Measurements from ENCODE around the gene PWP2. TPM values are rescaled to one million over a fixed set of nuclear protein-coding genes. Genes with fewer than 3 reads are reported as not detected.
"Not testable (repeated sequence)": the region's sequence is repeated elsewhere in the genome, so short reads cannot be mapped to it uniquely, and the experiment has no call there.

Gene PWP2
- polyA plus RNA-seq, 4 donors: 6.7 to 44.0 (median 17.7) TPM

DNA sequence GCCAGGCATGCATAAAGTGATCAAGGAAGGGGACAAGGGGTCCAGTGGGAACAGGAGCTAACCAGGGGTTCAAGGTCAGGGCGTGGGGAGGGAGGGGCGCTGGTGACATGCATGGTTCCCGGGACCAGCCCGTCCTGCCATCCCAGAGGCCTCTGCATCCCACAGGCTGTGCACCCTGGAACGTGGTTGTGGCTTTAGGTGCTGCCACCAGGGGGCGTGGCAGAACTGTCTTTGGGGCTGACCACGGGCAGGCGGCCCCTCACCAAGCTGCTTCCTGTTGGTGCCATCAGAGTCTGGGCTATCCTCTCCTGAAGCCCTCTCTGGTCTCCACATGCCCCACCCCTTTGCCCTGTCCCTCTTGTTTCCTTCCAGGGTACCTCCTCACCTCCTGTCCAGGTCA is 39.9 kb downstream of the PWP2 start:
- DNase-seq; H3K4me1 ChIP-seq (ENCODE audit: control insufficient read depth in 3 of 3, insufficient read depth in 2 of 3, low read depth in 1 of 3, low read length in 2 of 3); H3K4me3 ChIP-seq (ENCODE audit: low read depth in 1 of 3, low read length in 3 of 3); H3K9me3 ChIP-seq (ENCODE audit: control insufficient read depth in 2 of 2, insufficient read depth in 1 of 2, low read depth in 1 of 2, low read length in 1 of 2); H3K27ac ChIP-seq (ENCODE audit: low read depth in 1 of 3, low read length in 2 of 3); FAIRE-seq; H3K27me3 ChIP-seq (ENCODE audit: control insufficient read depth in 3 of 3, insufficient read depth in 3 of 3, low read length in 3 of 3); H3K36me3 ChIP-seq (ENCODE audit: control insufficient read depth in 3 of 3, insufficient read depth in 2 of 3, low read depth in 1 of 3, low read length in 3 of 3): not testable (repeated sequence)
- WGBS, 3 donors: no CpG with 5 or more reads among the region's 8 CpGs

GRCh38 chr21:44150255-44150654 is 43.1 kb downstream of the PWP2 start:
- not testable (repeated sequence) for H3K36me3 ChIP-seq (ENCODE audit: control insufficient read depth in 3 of 3, insufficient read depth in 2 of 3, low read depth in 1 of 3, low read length in 3 of 3); H3K4me1 ChIP-seq (ENCODE audit: control insufficient read depth in 3 of 3, insufficient read depth in 2 of 3, low read depth in 1 of 3, low read length in 2 of 3); H3K4me3 ChIP-seq (ENCODE audit: low read depth in 1 of 3, low read length in 3 of 3); FAIRE-seq; H3K9me3 ChIP-seq (ENCODE audit: control insufficient read depth in 2 of 2, insufficient read depth in 1 of 2, low read depth in 1 of 2, low read length in 1 of 2); H3K27me3 ChIP-seq (ENCODE audit: control insufficient read depth in 3 of 3, insufficient read depth in 3 of 3, low read length in 3 of 3); H3K27ac ChIP-seq (ENCODE audit: low read depth in 1 of 3, low read length in 2 of 3); DNase-seq
- WGBS, 3 donors: 90% methylated on average over 3 of the region's 10 CpGs; no CpG with 5 or more reads in 2 of the 3 donors

DNA sequence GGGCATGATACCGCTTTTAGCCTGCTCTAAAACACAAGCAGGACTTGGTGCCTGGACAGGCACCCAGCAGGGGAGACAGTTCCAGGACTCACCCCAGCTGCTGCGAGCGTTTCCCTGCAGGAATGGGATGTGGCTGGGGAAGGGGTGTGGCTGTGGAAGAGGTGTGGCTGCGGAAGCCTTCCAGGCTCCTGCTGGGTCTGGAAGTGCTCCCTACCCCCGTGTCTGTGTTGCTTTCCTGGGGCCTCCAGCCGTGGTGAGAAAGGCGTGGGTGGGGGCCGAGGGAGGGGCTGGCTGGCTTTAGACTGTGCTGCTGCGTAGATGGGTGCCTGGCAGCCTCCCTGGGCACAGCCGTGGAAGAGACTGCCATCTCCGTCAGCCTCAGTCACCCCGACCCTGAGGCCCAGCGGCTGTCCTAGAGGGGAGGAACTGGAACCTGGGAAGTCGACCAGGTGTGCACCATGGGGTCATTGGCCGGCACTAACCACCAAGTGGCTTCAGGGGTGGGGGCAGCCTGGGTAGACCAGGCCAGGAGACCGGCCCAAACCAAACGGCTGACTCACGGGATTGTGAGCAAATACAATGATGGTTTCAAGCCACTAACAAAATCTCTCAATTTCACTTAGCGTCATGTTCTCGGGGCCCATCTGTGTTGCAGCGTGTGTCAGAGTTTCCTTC is 46.2 kb downstream of the PWP2 start:
- not testable (repeated sequence) for H3K27ac ChIP-seq (ENCODE audit: low read depth in 1 of 3, low read length in 2 of 3); H3K4me3 ChIP-seq (ENCODE audit: low read depth in 1 of 3, low read length in 3 of 3); H3K36me3 ChIP-seq (ENCODE audit: control insufficient read depth in 3 of 3, insufficient read depth in 2 of 3, low read depth in 1 of 3, low read length in 3 of 3); FAIRE-seq; H3K27me3 ChIP-seq (ENCODE audit: control insufficient read depth in 3 of 3, insufficient read depth in 3 of 3, low read length in 3 of 3); H3K4me1 ChIP-seq (ENCODE audit: control insufficient read depth in 3 of 3, insufficient read depth in 2 of 3, low read depth in 1 of 3, low read length in 2 of 3); H3K9me3 ChIP-seq (ENCODE audit: control insufficient read depth in 2 of 2, insufficient read depth in 1 of 2, low read depth in 1 of 2, low read length in 1 of 2)
- peak in 1 of 2 donors; percentile 0 for DNase-seq
- 18% methylated on average over 8 of the region's 21 CpGs; no CpG with 5 or more reads in 2 of the 3 donors for WGBS, 3 donors

DNA sequence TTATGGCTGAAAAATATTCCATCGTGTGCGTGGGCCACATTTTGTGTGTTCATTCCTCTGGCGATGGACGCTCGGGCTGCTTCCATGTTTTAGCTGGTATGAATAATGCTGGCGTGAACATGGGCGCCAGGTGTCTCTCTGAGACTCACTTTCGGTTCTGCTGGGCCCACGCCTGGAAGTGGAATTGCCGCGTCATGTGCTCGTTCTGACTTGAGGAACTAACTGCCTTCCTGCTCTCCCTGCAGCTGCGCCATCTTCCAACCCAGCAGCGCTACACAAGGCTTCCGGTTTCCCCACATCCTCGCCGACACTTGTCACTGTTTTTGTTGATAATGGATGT is 46.7 kb downstream of the PWP2 start:
- 67 to 72% (median 70%) methylated on average over 4 to 8 of the region's 17 CpGs for WGBS, 3 donors
- H3K9me3 ChIP-seq (ENCODE audit: control insufficient read depth in 2 of 2, insufficient read depth in 1 of 2, low read depth in 1 of 2, low read length in 1 of 2); H3K4me3 ChIP-seq (ENCODE audit: low read depth in 1 of 3, low read length in 3 of 3); H3K27ac ChIP-seq (ENCODE audit: low read depth in 1 of 3, low read length in 2 of 3); DNase-seq; H3K4me1 ChIP-seq (ENCODE audit: control insufficient read depth in 3 of 3, insufficient read depth in 2 of 3, low read depth in 1 of 3, low read length in 2 of 3); H3K27me3 ChIP-seq (ENCODE audit: control insufficient read depth in 3 of 3, insufficient read depth in 3 of 3, low read length in 3 of 3); FAIRE-seq; H3K36me3 ChIP-seq (ENCODE audit: control insufficient read depth in 3 of 3, insufficient read depth in 2 of 3, low read depth in 1 of 3, low read length in 3 of 3): not testable (repeated sequence)

- H3K27ac ChIP-seq (ENCODE audit: low read depth in 1 of 3, low read length in 2 of 3); H3K4me1 ChIP-seq (ENCODE audit: control insufficient read depth in 3 of 3, insufficient read depth in 2 of 3, low read depth in 1 of 3, low read length in 2 of 3); H3K9me3 ChIP-seq (ENCODE audit: control insufficient read depth in 2 of 2, insufficient read depth in 1 of 2, low read depth in 1 of 2, low read length in 1 of 2); DNase-seq; H3K36me3 ChIP-seq (ENCODE audit: control insufficient read depth in 3 of 3, insufficient read depth in 2 of 3, low read depth in 1 of 3, low read length in 3 of 3); FAIRE-seq; H3K27me3 ChIP-seq (ENCODE audit: control insufficient read depth in 3 of 3, insufficient read depth in 3 of 3, low read length in 3 of 3); H3K4me3 ChIP-seq (ENCODE audit: low read depth in 1 of 3, low read length in 3 of 3): not testable (repeated sequence)
- WGBS, 3 donors: no CpG with 5 or more reads among the region's 20 CpGs
Observed at GRCh38 chr21:44154816-44155230, 47.6 kb downstream of the PWP2 start.

GRCh38 chr21:44155231-44155993 is 48.2 kb downstream of the PWP2 start:
- H3K4me1 ChIP-seq (ENCODE audit: control insufficient read depth in 3 of 3, insufficient read depth in 2 of 3, low read depth in 1 of 3, low read length in 2 of 3); H3K4me3 ChIP-seq (ENCODE audit: low read depth in 1 of 3, low read length in 3 of 3); H3K9me3 ChIP-seq (ENCODE audit: control insufficient read depth in 2 of 2, insufficient read depth in 1 of 2, low read depth in 1 of 2, low read length in 1 of 2); DNase-seq; FAIRE-seq; H3K27me3 ChIP-seq (ENCODE audit: control insufficient read depth in 3 of 3, insufficient read depth in 3 of 3, low read length in 3 of 3); H3K36me3 ChIP-seq (ENCODE audit: control insufficient read depth in 3 of 3, insufficient read depth in 2 of 3, low read depth in 1 of 3, low read length in 3 of 3): not testable (repeated sequence)
- 78% methylated on average over 14 of the region's 38 CpGs; no CpG with 5 or more reads in 2 of the 3 donors for WGBS, 3 donors
- peak overlapping the region in 1 of 3 donors; percentile 49 for H3K27ac ChIP-seq (ENCODE audit: low read depth in 1 of 3, low read length in 2 of 3)

GRCh38 chr21:44155994-44156380 is 48.8 kb downstream of the PWP2 start:
- no CpG with 5 or more reads among the region's 8 CpGs for WGBS, 3 donors
- DNase-seq; H3K9me3 ChIP-seq (ENCODE audit: control insufficient read depth in 2 of 2, insufficient read depth in 1 of 2, low read depth in 1 of 2, low read length in 1 of 2): not testable (repeated sequence)

DNA sequence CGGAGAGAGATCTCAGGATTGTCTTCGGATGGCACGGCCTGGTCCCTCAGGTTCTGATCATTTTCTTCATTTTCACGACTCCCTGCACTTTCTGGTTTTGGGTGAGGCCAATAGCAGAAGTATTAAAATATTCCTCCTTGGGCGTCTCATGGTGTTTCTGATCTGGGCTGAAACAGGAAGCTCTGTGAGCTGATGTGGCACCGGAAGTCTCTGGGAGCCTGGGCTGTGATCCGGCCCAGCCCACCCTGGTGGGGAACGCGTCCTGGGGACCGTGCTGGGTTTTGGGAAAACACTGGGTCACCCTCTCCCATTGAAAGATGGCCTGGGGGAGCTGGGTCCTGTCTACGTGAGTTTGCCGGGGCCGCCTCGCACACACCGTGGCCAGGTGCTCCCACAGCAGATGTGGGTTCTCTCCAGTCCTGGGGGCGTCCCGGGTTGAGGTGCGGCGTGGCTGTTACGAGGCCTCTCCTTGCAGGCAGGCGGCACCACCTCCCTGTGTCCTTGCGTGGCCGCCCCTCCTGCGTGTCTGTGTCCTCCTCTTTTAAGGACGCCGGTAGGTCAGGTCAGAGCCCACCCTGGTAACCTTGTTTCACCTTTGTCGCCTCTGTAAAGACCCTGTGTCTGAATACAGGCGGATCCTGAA is 50.4 kb downstream of the PWP2 start:
- DNase-seq; H3K36me3 ChIP-seq (ENCODE audit: control insufficient read depth in 3 of 3, insufficient read depth in 2 of 3, low read depth in 1 of 3, low read length in 3 of 3); H3K4me1 ChIP-seq (ENCODE audit: control insufficient read depth in 3 of 3, insufficient read depth in 2 of 3, low read depth in 1 of 3, low read length in 2 of 3); H3K4me3 ChIP-seq (ENCODE audit: low read depth in 1 of 3, low read length in 3 of 3); H3K27me3 ChIP-seq (ENCODE audit: control insufficient read depth in 3 of 3, insufficient read depth in 3 of 3, low read length in 3 of 3); FAIRE-seq; H3K9me3 ChIP-seq (ENCODE audit: control insufficient read depth in 2 of 2, insufficient read depth in 1 of 2, low read depth in 1 of 2, low read length in 1 of 2); H3K27ac ChIP-seq (ENCODE audit: low read depth in 1 of 3, low read length in 2 of 3): not testable (repeated sequence)
- WGBS, 3 donors: 71% methylated on average over 11 of the region's 28 CpGs; no CpG with 5 or more reads in 2 of the 3 donors

More at GRCh38 chr21:44155994-44156380, 48.8 kb downstream of the PWP2 start:
- FAIRE-seq; H3K36me3 ChIP-seq (ENCODE audit: control insufficient read depth in 3 of 3, insufficient read depth in 2 of 3, low read depth in 1 of 3, low read length in 3 of 3); H3K4me3 ChIP-seq (ENCODE audit: low read depth in 1 of 3, low read length in 3 of 3); H3K27me3 ChIP-seq (ENCODE audit: control insufficient read depth in 3 of 3, insufficient read depth in 3 of 3, low read length in 3 of 3); H3K27ac ChIP-seq (ENCODE audit: low read depth in 1 of 3, low read length in 2 of 3); H3K4me1 ChIP-seq (ENCODE audit: control insufficient read depth in 3 of 3, insufficient read depth in 2 of 3, low read depth in 1 of 3, low read length in 2 of 3): not testable (repeated sequence)
